Measurements from ENCODE around the gene SYT13.
A peak's percentile ranks its signal among the peaks of the same experiment; 100 is the strongest.

The SYT13 gene

DNA sequence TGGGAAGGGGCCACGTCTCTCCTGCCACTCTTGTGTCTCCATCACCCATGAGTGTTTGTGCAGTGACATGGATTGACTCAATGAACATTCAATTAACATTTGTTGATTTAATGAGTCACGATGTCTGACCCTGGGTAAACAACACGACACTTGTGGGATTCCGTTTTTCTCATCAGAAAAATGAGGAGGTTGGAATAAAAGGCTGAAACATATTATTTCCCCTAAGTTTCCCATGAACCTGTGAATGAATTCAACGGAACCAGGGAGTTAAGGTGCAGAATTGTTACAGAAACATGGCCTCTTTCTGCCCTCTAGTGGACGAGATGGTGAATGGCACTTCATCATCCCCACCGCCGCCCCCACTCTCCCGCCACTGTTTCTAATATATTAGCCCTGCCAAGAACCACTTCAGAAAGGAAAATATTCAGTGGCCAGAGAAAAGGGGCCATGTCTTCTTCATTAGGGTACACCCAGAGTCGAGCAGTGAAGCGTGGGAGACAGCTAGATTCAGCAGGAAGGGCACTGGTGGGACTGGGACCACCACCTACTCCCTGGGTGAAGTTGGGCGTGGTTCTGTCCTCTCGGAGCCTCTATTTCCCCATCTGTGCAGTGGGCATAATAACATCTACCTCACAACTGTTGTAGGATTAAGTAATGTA lies 46.3 kb upstream of the SYT13 start:
- Histone ChIP-seq H3K4me3 (ENCODE audit: low read length) (no peak overlapping the region), H3K27me3 (ENCODE audit: insufficient read depth, low read length, poor library complexity) (no peaks in the 10 kb centered on the region), H2BK5ac (ENCODE audit: low read length) (no peak overlapping the region), H3K56ac (ENCODE audit: low read length) (no peak overlapping the region), H3K4ac (ENCODE audit: low read depth, low read length) (no peak overlapping the region), H3K27ac (ENCODE audit: low read depth, low read length) (no peak overlapping the region), H3K18ac (ENCODE audit: low read length) (no peak overlapping the region), H3K79me1 (ENCODE audit: low read length) (no peaks in the 10 kb centered on the region), H3K79me2 (ENCODE audit: control insufficient read depth, insufficient read depth, low read length) (no peaks in the 10 kb centered on the region), H4K8ac (ENCODE audit: low read depth, low read length) (no peak overlapping the region), H4K5ac (ENCODE audit: low read length) (no peak overlapping the region), H3K9ac (ENCODE audit: low read length) (no peak overlapping the region), H3K23ac (ENCODE audit: low read length) (no peak overlapping the region), H3K4me2 (ENCODE audit: low read length) (no peak overlapping the region), H2AK5ac (ENCODE audit: low read length) (no peak overlapping the region), H2BK15ac (replicated peaks; ENCODE audit: low read depth) (no peak overlapping the region), H2BK120ac (ENCODE audit: low read depth, low read length) (no peak overlapping the region), H3K36me3 (ENCODE audit: control insufficient read depth, insufficient read depth, low read length) (no peaks in the 10 kb centered on the region), H3K4me1 (ENCODE audit: control insufficient read depth, low read depth, low read length) (no peaks in the 10 kb centered on the region)
- peak; percentile 50 for DNase-seq
- no CpG with 5 or more reads among the region's 13 CpGs for WGBS (ENCODE audit: extremely low coverage, insufficient coverage, low lambda C conversion rate)

- Histone ChIP-seq H3K23ac (ENCODE audit: low read length) (no peak overlapping the region), H2AK5ac (ENCODE audit: low read length) (no peak overlapping the region), H2BK5ac (ENCODE audit: low read length) (no peak overlapping the region), H3K4ac (ENCODE audit: low read depth, low read length) (no peak overlapping the region), H3K79me2 (ENCODE audit: control insufficient read depth, insufficient read depth, low read length) (no peaks in the 10 kb centered on the region), H3K27me3 (ENCODE audit: insufficient read depth, low read length, poor library complexity) (no peaks in the 10 kb centered on the region), H3K27ac (ENCODE audit: low read depth, low read length) (no peak overlapping the region), H3K4me2 (ENCODE audit: low read length) (no peak overlapping the region), H4K8ac (ENCODE audit: low read depth, low read length) (no peak overlapping the region), H3K9ac (ENCODE audit: low read length) (no peak overlapping the region), H3K56ac (ENCODE audit: low read length) (no peak overlapping the region), H4K5ac (ENCODE audit: low read length) (no peak overlapping the region), H3K4me1 (ENCODE audit: control insufficient read depth, low read depth, low read length) (no peaks in the 10 kb centered on the region), H3K4me3 (ENCODE audit: low read length) (no peak overlapping the region), H3K18ac (ENCODE audit: low read length) (no peak overlapping the region), H3K79me1 (ENCODE audit: low read length) (no peaks in the 10 kb centered on the region), H2BK15ac (replicated peaks; ENCODE audit: low read depth) (no peak overlapping the region), H3K36me3 (ENCODE audit: control insufficient read depth, insufficient read depth, low read length) (no peaks in the 10 kb centered on the region), H2BK120ac (ENCODE audit: low read depth, low read length) (no peak overlapping the region)
- no CpG with 5 or more reads among the region's 4 CpGs for WGBS (ENCODE audit: extremely low coverage, insufficient coverage, low lambda C conversion rate)
- DNase-seq, result no peak
These were observed 45.7 kb upstream of the SYT13 start for GRCh38 chr11:45331839-45332238.

- Histone ChIP-seq H3K4me1 (ENCODE audit: control insufficient read depth, low read depth, low read length) (no peaks in the 10 kb centered on the region), H3K23ac (ENCODE audit: low read length) (no peak overlapping the region), H3K4me2 (ENCODE audit: low read length) (no peak overlapping the region), H3K4ac (ENCODE audit: low read depth, low read length) (no peak overlapping the region), H4K8ac (ENCODE audit: low read depth, low read length) (no peak overlapping the region), H2BK5ac (ENCODE audit: low read length) (no peak overlapping the region), H2AK5ac (ENCODE audit: low read length) (no peak overlapping the region), H2BK15ac (replicated peaks; ENCODE audit: low read depth) (no peak overlapping the region), H3K18ac (ENCODE audit: low read length) (no peak overlapping the region), H3K79me1 (ENCODE audit: low read length) (no peaks in the 10 kb centered on the region), H3K27ac (ENCODE audit: low read depth, low read length) (no peak overlapping the region), H3K4me3 (ENCODE audit: low read length) (no peak overlapping the region), H3K27me3 (ENCODE audit: insufficient read depth, low read length, poor library complexity) (no peaks in the 10 kb centered on the region), H2BK120ac (ENCODE audit: low read depth, low read length) (no peak overlapping the region), H4K5ac (ENCODE audit: low read length) (no peak overlapping the region), H3K56ac (ENCODE audit: low read length) (no peak overlapping the region), H3K9ac (ENCODE audit: low read length) (no peak overlapping the region), H3K36me3 (ENCODE audit: control insufficient read depth, insufficient read depth, low read length) (no peaks in the 10 kb centered on the region), H3K79me2 (ENCODE audit: control insufficient read depth, insufficient read depth, low read length) (no peaks in the 10 kb centered on the region)
- no CpG with 5 or more reads among the region's 3 CpGs for WGBS (ENCODE audit: extremely low coverage, insufficient coverage, low lambda C conversion rate)
- DNase-seq, result no peak
These were observed 42.6 kb upstream of the SYT13 start for GRCh38 chr11:45328726-45329125.

GRCh38 chr11:45324459-45324858 lies 38.3 kb upstream of the SYT13 start:
- Histone ChIP-seq H3K27me3 (ENCODE audit: insufficient read depth, low read length, poor library complexity) (no peaks in the 10 kb centered on the region), H2AK5ac (ENCODE audit: low read length) (no peak overlapping the region)

GRCh38 chr11:45323601-45324249 lies 37.6 kb upstream of the SYT13 start:
- no peak overlapping the region for H4K5ac ChIP-seq (ENCODE audit: low read length)
- no peaks in the 10 kb centered on the region for H3K4me1 ChIP-seq (ENCODE audit: control insufficient read depth, low read depth, low read length)
- H3K18ac ChIP-seq (ENCODE audit: low read length), result no peak overlapping the region
- H3K4ac ChIP-seq (ENCODE audit: low read depth, low read length), result no peak overlapping the region
- no peak overlapping the region for H3K4me2 ChIP-seq (ENCODE audit: low read length)
- H4K8ac ChIP-seq (ENCODE audit: low read depth, low read length), result no peak overlapping the region
- H3K27ac ChIP-seq (ENCODE audit: low read depth, low read length), result no peak overlapping the region
- H3K4me3 ChIP-seq (ENCODE audit: low read length), result no peak overlapping the region
- H2BK5ac ChIP-seq (ENCODE audit: low read length), result no peak overlapping the region
- H3K79me2 ChIP-seq (ENCODE audit: control insufficient read depth, insufficient read depth, low read length), result no peaks in the 10 kb centered on the region
- no peak for DNase-seq
- no peak overlapping the region for H3K23ac ChIP-seq (ENCODE audit: low read length)
- H3K9ac ChIP-seq (ENCODE audit: low read length), result no peak overlapping the region
- H3K27me3 ChIP-seq (ENCODE audit: insufficient read depth, low read length, poor library complexity), result no peaks in the 10 kb centered on the region
- no peak overlapping the region for H2BK120ac ChIP-seq (ENCODE audit: low read depth, low read length)
- no peak overlapping the region for H2BK15ac ChIP-seq (replicated peaks; ENCODE audit: low read depth)
- no CpG with 5 or more reads among the region's 8 CpGs for WGBS (ENCODE audit: extremely low coverage, insufficient coverage, low lambda C conversion rate)
- H2AK5ac ChIP-seq (ENCODE audit: low read length), result no peak overlapping the region
- H3K36me3 ChIP-seq (ENCODE audit: control insufficient read depth, insufficient read depth, low read length), result no peaks in the 10 kb centered on the region
- no peaks in the 10 kb centered on the region for H3K79me1 ChIP-seq (ENCODE audit: low read length)
- H3K56ac ChIP-seq (ENCODE audit: low read length), result no peak overlapping the region

More at GRCh38 chr11:45324459-45324858, 38.3 kb upstream of the SYT13 start:
- no peak overlapping the region for H3K56ac ChIP-seq (ENCODE audit: low read length)
- H3K36me3 ChIP-seq (ENCODE audit: control insufficient read depth, insufficient read depth, low read length), result no peaks in the 10 kb centered on the region
- no peak overlapping the region for H2BK5ac ChIP-seq (ENCODE audit: low read length)
- H3K4me3 ChIP-seq (ENCODE audit: low read length), result no peak overlapping the region
- no peaks in the 10 kb centered on the region for H3K4me1 ChIP-seq (ENCODE audit: control insufficient read depth, low read depth, low read length)
- peak; percentile 36 for DNase-seq
- WGBS (ENCODE audit: extremely low coverage, insufficient coverage, low lambda C conversion rate), result no CpG with 5 or more reads among the region's 6 CpGs
- no peaks in the 10 kb centered on the region for H3K79me2 ChIP-seq (ENCODE audit: control insufficient read depth, insufficient read depth, low read length)
- H3K4ac ChIP-seq (ENCODE audit: low read depth, low read length), result no peak overlapping the region
- no peak overlapping the region for H3K23ac ChIP-seq (ENCODE audit: low read length)
- H4K5ac ChIP-seq (ENCODE audit: low read length), result no peak overlapping the region
- H3K9ac ChIP-seq (ENCODE audit: low read length), result no peak overlapping the region
- H4K8ac ChIP-seq (ENCODE audit: low read depth, low read length), result no peak overlapping the region
- H3K18ac ChIP-seq (ENCODE audit: low read length), result no peak overlapping the region
- no peak overlapping the region for H3K27ac ChIP-seq (ENCODE audit: low read depth, low read length)
- H2BK120ac ChIP-seq (ENCODE audit: low read depth, low read length), result no peak overlapping the region
- H3K79me1 ChIP-seq (ENCODE audit: low read length), result no peaks in the 10 kb centered on the region
- H2BK15ac ChIP-seq (replicated peaks; ENCODE audit: low read depth), result no peak overlapping the region
- no peak overlapping the region for H3K4me2 ChIP-seq (ENCODE audit: low read length)
